ENCODE measurements around the gene SULT1A2. TPM values are rescaled to one million over a fixed set of nuclear protein-coding genes. Genes with fewer than 3 reads are reported as not detected.

The SULT1A2 gene
- total and polyA plus RNA-seq, 2 of the 13 experiments (the other 11 are each of a cell fraction or from before 2014, with no cell fraction given) = 33.0 to 34.2 TPM

- DNase-seq (ENCODE audit: low spot score) (no peak), FAIRE-seq (no peak), ATAC-seq (no peak; the same call in 2 of the 3 replicates)
- POLR2A ChIA-PET = no interaction called here
- no peaks in the 10 kb centered on the region for H4K20me1 ChIP-seq (ENCODE audit: insufficient read depth, low read length)
- in situ Hi-C loops (cut with HindIII; ENCODE audit: extremely low pct_ligation_motif_present, low pct_unique_long_range_greater_than_20kb) (no loop called here), intact Hi-C loops (cut with micrococcal nuclease; ENCODE audit: unreplicated experiment) (no loop called here)
- peaks cover 2 to 3% of the 10 kb centered on the region in 2 experiments; a peak in 3 of 5 replicates for H3K36me3 ChIP-seq (replicated peaks in 1 of 2; ENCODE audit: control insufficient read depth in 1 of 2, insufficient read depth in 2 of 2, low read length in 2 of 2)
- no peak overlapping the region for H3K9ac ChIP-seq (ENCODE audit: insufficient read depth, low read depth, low read length)
- H3K27me3 ChIP-seq (ENCODE audit: control insufficient read depth in 1 of 2, insufficient read depth in 2 of 2, low read length in 2 of 2) = no peaks in the 10 kb centered on the region
- H2AFZ ChIP-seq (ENCODE audit: low read length) = no peak overlapping the region
- TF ChIP-seq REXO4 (CRISPR knock-in tag; IDR thresholded peaks at IDR 0.05; ENCODE audit: borderline replicate concordance) (no peak), MXD1 (CRISPR knock-in tag; IDR thresholded peaks at IDR 0.05) (no peak), ZNF562 (CRISPR knock-in tag; IDR thresholded peaks at IDR 0.05; ENCODE audit: borderline replicate concordance) (no peak), ZNF557 (CRISPR knock-in tag; IDR thresholded peaks at IDR 0.05) (no peak), RBAK (CRISPR knock-in tag; IDR thresholded peaks at IDR 0.05) (no peak), ZNF274 (CRISPR knock-in tag; IDR thresholded peaks at IDR 0.05) (no peak), ZNF256 (CRISPR knock-in tag; conservative IDR thresholded peaks at IDR 0.05) (no peak), NFIB (CRISPR knock-in tag; IDR thresholded peaks at IDR 0.05; ENCODE audit: borderline replicate concordance) (no peak), ZNF292 (CRISPR knock-in tag; IDR thresholded peaks at IDR 0.05; ENCODE audit: borderline replicate concordance, low read depth) (no peak), GPN1 (CRISPR knock-in tag; IDR thresholded peaks at IDR 0.05; ENCODE audit: borderline replicate concordance) (no peak), ATF5 (CRISPR knock-in tag; IDR thresholded peaks at IDR 0.05; ENCODE audit: low read depth) (no peak), RELA (CRISPR knock-in tag; IDR thresholded peaks at IDR 0.05) (no peak), ZHX1 (CRISPR knock-in tag; IDR thresholded peaks at IDR 0.05; ENCODE audit: low read depth) (no peak), STAT6 (CRISPR knock-in tag; IDR thresholded peaks at IDR 0.05; ENCODE audit: borderline replicate concordance) (no peak), ZNF7 (CRISPR knock-in tag; IDR thresholded peaks at IDR 0.05) (no peak)
- no peaks in the 10 kb centered on the region for H3K4me1 ChIP-seq (ENCODE audit: insufficient read depth, low read length)
- BruUV-seq (replicated peaks) = no TSS peak
- H3K27ac ChIP-seq (ENCODE audit: extremely low read length, insufficient read depth, low read length) = no peak overlapping the region
- CTCF ChIA-PET (ENCODE audit: low intra/inter-chr PET ratio, low total read pairs) = no interaction called here
- H3K79me2 ChIP-seq (ENCODE audit: insufficient read depth, low read length) = peaks cover 7% of the 10 kb centered on the region
- H3K4me2 ChIP-seq (ENCODE audit: low read depth, low read length) = no peak overlapping the region
- 96% methylated on average over 4 of the region's 4 CpGs for WGBS (ENCODE audit: low lambda C conversion rate)
- peaks cover 10% of the 10 kb centered on the region for H3K9me3 ChIP-seq (ENCODE audit: low read length)
- no peak overlapping the region for H3K4me3 ChIP-seq (replicated peaks in 1 of 3; ENCODE audit: insufficient read depth in 1 of 3, low read depth in 2 of 3, low read length in 3 of 3)
Observed at GRCh38 chr16:28569968-28570752, 26.7 kb downstream of the SULT1A2 start.
